Amygdala (tissue), 56 donors: ENCODE measurements around the gene SGCE.
"Not testable (repeated sequence)": the region's sequence is repeated elsewhere in the genome, so short reads cannot be mapped to it uniquely, and the experiment has no call there.

Experiments used
- DNase-seq, 56 donors: peaks; one replicate each; lab custom pipeline; 2025; lab: John Stamatoyannopoulos, UW

SGCE gene, protein sequence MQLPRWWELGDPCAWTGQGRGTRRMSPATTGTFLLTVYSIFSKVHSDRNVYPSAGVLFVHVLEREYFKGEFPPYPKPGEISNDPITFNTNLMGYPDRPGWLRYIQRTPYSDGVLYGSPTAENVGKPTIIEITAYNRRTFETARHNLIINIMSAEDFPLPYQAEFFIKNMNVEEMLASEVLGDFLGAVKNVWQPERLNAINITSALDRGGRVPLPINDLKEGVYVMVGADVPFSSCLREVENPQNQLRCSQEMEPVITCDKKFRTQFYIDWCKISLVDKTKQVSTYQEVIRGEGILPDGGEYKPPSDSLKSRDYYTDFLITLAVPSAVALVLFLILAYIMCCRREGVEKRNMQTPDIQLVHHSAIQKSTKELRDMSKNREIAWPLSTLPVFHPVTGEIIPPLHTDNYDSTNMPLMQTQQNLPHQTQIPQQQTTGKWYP

DNA sequence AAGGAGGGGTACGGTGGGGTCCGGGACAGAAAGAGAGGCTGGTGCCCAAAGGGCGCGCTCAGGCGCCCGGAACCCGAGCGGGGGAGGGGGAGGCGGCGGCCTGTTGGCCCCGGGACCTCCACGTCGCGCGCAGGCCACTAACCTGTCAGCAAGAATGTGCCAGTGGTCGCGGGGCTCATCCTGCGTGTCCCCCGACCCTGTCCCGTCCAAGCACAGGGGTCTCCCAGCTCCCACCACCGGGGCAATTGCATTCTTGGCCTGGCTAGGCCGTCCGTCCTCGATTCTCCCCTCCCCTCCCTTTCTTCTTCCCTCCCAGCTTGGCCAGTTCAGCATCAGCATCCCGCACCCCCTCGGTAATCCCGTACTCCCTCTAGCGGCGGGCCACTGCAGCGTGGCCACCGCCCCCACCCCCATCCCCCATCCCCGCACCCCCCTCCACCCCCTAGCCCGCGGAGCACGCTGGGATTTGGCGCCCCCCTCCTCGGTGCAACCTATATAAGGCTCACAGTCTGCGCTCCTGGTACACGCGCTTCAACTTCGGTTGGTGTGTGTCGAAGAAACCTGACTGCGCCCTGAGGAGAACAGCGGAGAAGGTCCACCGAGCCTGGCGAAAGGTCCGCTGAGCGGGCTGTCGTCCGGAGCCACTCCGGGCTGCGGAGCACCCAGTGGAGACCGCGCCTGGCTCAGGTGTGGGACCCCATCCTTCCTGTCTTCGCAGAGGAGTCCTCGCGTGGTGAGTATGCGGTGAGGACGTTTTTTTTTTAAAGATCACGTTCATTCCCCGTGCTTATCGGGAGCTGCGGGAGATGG is at the start of gene SGCE:
TSS of gene SGCE (minus strand) at position 286 of the 810 bp plus-strand sequence. CDS start at position 251, 35 bp downstream.
- peak; percentile 7 to 88 (median 72) for DNase-seq

DNA sequence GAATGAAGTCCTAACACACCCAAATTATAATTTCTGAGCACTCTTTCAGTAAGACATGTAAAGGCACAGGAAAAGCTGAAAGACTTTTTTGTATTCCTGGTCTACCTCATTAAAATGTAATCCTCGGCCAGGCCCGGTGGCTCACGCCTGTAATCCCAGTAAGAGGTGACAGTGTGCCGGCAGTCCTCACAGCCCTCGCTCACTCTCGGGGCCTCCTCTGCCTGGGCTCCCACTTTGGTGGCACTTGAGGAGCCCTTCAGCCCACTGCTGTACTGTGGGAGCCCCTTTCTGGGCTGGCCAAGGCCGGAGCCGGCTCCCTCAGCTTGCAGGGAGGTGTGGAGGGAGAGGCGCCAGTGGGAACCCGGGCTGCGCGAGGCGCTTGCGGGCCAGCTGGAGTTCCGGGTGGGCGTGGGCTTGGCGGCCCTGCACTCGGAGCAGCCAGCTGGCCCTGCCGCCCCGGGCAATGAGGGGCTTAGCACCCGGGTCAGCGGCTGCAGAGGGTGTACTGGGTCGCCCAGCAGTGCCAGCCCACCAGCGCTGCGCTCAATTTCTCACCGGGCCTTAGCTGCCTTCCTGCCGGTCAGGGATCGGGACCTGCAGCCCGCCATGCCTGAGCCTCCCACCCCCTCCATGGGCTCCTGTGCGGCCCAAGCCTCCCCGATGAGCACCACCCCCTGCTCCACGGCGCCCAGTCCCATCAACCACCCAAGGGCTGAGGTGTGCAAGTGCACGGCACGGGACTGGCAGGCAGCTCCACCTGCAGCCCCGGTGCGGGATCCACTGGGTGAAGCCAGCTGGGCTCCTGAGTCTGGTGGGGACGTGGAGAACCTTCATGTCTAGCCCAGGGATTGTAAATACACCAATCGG is 49.5 kb upstream of the SGCE start:
- DNase-seq: not testable (repeated sequence)

DNA sequence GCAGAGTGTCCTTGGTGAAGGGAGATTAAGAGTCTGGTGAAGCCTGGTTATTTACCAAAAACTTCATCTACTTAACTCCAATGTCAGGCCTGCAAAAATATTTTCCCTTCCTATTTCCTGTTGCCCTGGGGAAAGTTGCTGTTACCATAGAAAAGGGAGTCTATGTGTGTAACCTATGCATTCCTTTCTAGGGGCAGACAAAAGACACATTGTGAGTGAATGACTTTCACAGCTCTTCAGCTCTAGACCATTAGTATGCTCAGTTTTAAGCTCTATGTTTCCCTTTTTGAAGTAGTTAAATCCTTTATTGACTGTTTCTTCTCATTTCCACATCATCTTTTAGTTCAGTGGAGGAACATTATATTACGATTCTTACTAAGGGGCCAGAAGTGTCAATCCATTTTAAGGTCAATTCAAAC is 45.6 kb upstream of the SGCE start:
- no peak for DNase-seq

DNA sequence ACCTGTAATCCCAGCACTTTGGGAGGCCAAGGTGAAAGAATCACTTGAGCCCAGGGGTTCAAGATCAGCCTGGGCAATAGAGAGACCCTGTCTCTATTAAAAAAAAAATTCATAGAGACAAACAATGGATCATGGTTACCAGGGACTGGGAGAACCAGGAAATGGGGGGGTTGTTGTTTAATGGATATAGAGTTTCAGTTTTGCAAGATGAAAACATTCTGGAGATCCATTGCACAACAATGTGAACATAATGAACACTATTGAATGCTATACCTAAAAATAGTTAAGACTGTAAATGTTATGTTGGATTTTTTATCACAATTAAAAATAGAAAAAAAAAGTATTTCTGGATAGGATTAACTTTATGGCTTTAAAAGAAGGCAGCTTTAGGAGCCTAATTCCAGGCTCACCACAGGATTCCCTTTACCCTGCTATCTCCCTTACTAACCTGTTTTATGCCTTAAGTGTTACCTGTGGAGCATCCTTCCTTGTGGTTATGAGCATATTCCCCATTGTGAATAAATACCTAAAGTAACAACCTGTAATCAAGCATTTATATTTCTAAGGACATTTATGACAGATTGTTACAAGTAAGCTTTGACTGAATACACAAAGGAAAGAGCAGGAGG is 45.1 kb upstream of the SGCE start:
- DNase-seq: no peak

DNA sequence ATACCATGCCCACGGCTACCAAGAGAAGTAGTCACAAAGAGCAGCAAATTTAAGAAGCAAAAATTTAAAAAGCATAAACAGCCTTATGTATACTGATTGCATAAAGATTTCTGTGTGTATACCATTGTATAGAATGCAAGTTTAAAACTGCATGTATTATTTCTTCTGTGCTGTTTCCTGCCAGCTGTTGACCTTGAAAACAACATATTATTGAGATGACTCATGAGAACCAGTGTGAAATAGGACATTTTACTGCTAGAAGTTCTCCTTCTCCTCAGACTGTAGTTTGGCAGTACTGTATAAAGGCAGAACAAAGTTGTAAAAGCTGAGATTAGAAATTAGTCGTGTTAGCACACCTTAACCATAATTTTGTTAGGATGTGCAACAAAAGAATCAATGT is 42.3 kb upstream of the SGCE start:
- DNase-seq: no peak

DNA sequence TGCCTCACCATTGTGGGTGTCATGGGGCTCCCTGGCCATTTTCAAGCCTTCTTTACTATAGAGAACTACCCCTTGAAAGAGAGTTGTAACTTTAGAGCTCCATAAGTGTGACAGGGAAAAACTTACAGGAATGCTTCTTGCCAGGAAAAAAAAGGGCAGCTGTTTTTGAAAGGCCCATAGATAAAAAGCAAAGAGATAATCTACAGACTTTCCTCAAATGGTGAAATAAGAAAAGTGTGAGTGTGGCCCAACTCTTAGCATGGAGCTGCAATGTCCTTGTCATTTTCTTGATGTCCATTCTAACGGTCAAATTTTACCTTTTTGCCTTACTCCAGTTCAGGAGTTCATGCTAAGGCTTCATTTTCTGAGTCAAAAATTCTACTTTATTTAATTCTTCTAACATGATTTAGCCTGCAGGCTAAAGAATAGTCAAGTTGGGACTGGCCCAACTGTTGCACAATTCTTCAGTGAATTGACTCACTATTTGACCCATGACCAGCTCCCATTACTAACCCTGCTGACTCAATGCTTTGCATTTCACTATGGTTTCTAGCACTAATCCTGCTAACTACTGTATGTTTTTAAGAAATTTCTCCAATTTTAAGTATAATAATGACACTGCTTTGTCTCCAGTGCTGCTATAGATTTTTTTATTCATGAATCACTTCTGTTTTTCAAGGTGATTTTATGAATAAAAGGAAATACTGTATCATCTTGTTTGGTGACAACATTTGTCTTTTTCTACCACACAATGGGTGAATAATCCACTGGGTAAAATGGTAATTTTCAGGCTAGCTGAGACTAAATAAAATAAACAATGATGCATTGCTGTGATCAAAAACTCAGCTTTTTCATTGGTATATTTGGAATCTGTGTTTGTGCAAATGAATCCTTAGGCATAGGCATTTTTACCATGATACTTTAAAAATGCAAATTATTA is 41.4 kb upstream of the SGCE start:
- no peak for DNase-seq

DNA sequence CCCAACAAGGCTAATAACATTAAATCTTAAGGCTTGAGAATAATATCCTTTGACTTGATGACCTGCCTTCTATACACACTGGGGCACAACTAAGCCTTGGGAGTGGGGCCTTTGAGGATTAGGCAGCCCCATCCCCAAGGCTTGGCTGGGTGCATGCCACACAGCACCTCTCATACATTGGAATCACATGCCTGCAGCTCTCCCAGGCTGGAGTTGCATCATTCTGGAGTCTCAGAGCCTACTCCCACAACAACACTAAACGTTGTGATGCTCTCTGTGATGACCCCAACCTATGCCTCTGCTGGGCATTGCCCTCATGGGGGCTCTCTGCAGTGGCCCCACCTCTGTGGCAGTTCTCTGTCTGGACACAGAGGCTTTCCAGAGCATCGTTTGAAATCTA is 31.9 kb upstream of the SGCE start:
- DNase-seq: no peak

DNA sequence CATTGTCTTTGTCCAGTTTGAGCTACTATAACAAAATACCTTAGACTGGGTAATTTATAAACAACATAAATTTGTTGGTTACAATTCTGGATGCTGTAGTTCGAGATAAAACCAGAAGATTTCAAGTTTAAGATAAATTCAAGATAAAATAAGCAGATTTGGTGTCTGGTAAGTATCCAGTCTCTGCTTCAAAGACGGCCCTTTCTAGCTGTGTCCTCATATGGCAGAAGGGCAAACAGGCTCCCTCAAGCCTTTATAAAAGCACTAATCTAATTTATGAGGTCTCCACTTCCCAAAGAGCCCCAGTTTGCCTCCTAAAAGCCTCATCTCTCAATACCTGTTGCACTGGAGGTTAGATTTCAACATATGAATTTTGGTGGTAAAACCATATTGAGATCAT is 31.1 kb upstream of the SGCE start:
- no peak for DNase-seq

DNA sequence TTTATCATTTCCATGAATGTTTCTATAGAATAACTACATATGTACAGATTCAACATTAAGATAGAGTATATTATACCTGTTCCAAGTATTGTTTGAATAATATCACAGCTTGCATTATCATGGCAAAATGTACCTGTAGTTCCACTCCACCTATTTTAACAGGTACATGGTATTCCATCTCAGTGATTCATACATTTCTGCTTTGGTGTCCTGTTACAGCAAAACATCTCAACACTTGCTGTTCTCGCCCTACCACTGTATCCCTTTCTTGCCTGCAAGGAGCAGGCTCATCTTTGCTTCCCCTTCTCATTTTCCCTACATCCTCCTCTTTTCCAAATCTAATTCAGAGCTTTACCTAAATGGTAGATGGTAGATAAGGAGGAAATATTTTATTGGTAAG is 27.1 kb upstream of the SGCE start:
- no peak for DNase-seq

DNA sequence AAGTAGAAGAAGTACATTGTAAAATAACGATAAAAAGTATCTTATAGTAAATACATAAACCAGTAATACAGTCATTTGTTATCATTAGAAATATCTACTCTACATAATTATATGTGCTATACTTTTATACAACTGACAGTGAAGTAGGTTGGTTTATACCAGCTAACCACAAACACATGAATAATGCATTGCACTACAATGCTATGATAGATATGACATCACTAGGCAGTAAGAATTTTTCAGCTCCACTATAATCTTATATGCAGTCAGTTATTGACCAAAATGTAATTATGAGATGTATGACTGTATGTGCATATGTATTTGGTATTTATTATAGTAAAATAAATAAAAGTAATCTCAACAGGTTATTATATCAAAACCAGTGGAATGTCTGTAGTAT is 23.4 kb upstream of the SGCE start:
- DNase-seq: no peak

DNA sequence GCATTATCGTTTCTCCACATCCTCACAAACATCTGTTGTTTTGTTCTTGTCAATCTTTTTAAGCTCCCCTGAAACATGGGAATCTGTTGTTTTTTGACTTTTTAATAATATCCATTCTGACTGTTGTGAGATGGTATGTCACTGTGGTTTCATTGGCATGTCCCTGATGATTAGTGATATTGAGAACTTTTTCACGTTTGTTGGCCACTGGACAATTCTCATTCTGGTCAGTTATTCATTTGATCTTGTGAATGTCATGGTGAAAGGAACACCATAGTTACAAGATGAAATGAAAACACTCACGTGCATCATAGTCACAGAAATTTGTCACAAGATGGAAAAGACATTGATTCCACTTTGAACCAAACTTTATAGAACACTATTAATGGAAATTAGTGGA is 20.5 kb upstream of the SGCE start:
- no peak for DNase-seq

DNA sequence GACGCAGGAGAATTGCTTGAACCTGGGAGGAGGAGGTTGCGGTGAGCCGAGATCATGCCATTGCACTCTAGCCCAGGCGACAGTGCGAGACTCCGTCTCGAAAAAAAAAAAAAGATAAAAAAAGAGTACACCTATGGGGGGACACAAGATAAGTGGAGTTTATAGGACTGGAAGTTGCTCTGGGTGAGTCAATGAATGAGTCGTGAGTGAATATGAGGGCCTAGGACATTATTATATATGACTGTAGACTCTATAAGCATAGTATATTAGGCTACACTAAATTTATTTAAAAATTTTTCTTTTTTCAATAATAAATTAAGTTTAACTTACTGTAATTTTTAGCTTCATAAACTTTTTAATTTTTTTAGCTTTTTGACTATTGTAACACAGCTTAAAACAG is 19.4 kb upstream of the SGCE start:
- no peak for DNase-seq

DNA sequence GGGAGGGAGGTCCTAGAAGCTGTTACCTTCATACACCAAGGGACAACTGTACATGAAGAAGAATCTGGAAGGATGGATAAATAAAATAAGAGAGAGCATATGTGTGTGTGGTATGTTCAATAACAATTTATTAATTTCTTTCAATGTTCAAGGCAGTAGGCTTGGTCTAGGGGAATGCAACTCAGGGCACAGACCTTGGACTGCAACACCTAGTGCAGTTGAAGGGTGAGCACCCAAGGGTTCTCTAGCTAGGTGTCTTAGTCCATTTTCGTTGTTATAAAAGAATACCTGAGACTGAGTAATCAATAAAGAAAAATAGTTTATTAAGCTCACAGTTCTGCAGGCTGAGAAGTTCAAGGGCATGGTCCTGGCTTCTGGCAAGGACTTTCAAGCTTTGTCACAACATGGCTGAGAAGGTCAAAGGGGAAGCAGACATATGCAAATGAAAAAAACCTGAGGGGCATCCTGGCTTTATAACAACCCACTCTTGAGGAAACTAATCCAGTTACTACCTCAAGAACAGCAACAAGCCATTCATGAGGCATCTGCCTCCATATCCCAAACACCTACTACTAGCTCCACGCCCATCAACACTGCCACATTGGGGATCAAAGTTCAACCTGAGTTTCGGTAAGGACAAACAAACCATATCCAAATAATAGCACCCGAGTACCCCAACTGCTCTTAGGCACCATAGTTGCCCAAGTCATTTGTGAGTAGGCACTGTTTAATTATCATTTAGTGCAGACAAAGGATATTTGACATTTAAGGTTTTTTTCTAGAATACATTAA is 15.7 kb upstream of the SGCE start:
- no peak for DNase-seq

DNA sequence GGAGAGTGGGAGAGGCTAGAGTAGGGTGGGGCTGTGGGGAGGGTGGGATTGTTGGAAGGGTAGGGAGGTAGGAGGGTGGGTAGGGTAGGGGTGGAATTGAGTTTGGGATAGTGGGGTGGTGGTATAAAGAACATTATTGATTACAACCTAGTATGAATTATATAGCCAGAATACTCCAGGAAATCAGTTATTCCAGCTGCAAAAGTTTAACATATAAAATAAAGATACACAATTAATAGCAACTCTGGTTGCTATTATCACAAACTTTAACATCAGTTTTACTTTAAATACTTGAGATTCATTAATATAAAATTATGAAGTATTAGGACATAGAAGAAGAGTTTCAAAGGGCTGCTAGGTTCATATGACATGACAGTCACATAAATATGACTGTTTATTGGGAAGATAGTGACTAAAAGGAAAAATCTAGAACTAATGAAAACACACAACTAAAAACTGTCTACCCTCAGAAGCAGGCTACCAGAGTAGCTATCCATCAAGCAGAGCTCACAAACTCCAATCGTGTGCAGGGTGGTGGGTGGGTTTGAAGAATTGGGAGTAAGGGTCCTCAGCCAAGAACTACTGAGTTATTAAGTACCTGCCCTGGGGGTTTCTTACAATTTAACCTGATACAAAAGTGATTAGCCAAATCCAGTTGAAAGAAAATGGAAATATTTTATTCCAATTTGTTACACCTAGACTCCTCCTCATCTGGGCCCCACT is 14.0 kb upstream of the SGCE start:
- DNase-seq: no peak

DNA sequence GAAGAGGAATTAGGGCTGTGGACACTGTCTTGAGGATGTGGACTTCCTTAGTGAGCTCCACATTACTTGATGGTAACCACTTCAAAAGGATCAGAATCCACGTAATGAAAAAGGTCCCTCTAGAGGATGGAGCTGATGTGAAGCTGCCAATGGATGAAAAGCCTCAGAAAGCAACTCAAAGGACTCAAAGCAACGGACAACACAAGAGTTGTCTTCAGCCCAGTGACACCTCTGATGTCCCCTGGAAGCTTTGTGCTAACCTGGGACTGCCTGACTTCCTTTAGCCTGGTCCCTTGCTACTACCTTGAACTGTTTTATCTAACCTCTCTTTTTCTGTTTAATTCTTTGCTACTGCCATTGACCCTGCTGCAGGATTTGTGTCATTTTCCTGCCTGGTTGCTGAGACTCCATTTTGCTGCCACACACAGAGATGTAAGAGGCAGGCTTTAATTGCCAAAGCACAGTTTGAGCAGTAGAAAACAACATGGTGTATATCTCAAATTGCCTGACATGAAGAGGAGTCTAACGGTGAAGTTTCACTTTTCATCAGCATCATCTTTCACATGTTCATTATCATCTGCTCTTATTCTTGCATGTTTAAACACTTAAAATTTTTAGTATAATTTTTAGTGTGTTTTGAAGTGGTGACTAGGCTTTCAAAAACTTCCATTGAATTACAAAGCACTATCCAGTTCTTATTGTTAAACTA is 11.1 kb upstream of the SGCE start:
- DNase-seq: no peak

DNA sequence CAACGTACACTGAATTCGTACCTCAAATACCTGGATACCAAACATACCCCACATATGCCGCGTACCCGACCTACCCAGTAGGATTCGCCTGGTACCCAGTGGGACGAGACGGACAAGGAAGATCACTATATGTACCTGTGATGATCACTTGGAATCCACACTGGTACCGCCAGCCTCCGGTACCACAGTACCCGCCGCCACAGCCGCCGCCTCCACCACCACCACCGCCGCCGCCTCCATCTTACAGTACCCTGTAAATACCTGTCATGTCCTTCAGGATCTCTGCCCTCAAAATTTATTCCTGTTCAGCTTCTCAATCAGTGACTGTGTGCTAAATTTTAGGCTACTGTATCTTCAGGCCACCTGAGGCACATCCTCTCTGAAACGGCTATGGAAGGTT is 9.5 kb upstream of the SGCE start:
- DNase-seq: no peak

DNA sequence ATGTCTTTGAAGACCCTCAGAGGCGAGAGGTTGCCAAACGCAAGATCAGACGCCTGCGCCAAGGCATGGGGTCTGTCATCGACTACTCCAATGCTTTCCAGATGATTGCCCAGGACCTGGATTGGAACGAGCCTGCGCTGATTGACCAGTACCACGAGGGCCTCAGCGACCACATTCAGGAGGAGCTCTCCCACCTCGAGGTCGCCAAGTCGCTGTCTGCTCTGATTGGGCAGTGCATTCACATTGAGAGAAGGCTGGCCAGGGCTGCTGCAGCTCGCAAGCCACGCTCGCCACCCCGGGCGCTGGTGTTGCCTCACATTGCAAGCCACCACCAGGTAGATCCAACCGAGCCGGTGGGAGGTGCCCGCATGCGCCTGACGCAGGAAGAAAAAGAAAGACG is 8.1 kb upstream of the SGCE start:
- DNase-seq: no peak
